ENCODE data around the gene NECAB2. TPM values are rescaled to one million over a fixed set of nuclear protein-coding genes. Genes with fewer than 3 reads are reported as not detected.

The NECAB2 gene
- total RNA-seq, 4 donors from 2014 or later = not detected

DNA sequence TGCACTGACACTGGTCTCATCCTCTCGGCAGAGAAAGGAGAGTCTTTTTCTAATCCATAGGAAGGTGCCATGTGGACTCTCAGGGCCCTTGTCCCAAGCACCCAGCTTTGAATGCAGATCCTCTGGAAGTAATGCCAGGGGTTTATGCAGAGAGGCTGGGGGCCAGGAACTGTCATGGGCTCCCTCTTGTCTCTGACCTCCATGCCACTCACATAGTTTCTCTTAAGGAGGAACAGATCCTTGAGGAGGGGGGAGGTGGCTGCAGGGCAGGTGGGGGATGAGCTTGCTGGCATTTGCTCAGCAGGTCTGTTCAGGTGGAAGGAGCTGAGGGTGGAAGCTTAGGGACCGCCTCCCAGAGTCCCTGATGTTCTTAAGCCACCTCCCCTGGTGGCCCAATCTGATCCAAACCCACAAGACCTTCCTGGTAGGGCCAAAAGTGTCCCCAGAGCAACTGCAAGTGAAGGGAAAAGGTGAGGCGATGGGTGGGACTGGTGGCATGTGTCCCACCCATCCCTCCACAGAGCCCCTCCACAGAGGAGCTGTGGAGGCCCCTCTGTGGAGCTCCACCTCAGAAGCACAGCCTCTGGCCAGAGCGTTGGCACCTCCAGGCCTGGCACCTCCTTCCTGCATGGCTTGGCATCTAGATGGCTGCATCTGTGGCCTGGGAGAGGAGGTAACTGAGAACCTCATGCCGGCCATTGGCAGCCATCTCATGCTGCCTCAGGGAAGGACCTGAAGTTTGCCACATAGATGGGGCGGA, 9.2 kb downstream of the NECAB2 start:
- TF ChIP-seq, protein P1, sequence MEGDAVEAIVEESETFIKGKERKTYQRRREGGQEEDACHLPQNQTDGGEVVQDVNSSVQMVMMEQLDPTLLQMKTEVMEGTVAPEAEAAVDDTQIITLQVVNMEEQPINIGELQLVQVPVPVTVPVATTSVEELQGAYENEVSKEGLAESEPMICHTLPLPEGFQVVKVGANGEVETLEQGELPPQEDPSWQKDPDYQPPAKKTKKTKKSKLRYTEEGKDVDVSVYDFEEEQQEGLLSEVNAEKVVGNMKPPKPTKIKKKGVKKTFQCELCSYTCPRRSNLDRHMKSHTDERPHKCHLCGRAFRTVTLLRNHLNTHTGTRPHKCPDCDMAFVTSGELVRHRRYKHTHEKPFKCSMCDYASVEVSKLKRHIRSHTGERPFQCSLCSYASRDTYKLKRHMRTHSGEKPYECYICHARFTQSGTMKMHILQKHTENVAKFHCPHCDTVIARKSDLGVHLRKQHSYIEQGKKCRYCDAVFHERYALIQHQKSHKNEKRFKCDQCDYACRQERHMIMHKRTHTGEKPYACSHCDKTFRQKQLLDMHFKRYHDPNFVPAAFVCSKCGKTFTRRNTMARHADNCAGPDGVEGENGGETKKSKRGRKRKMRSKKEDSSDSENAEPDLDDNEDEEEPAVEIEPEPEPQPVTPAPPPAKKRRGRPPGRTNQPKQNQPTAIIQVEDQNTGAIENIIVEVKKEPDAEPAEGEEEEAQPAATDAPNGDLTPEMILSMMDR (IDR thresholded peaks at IDR 0.05; ENCODE audit: low read depth) = no peak

DNA sequence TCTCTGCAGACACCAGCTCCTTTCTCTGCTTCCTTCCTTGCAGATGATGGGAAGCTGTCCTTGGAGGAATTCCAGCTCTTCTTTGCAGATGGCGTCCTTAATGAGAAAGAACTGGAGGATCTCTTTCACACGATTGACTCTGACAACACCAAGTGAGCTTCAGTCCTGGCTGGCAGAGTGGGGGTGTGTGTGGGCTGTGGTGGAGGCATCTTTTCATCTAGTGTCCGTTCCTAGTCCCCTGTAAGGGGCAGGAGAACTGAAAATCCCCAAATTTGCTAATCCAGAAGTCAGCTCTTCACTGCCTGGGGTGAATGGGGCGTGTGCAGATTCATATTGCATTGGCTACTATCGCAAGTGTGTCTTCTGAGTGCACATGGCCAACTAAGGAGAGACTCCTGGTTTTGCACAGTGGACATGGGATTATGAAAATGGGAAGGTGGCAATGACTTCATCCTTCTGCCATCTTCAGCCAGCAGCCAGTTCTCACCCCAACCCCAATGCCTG, 10.4 kb downstream of the NECAB2 start:
- TF ChIP-seq, protein P1 (IDR thresholded peaks at IDR 0.05; ENCODE audit: low read depth) = no peak

DNA sequence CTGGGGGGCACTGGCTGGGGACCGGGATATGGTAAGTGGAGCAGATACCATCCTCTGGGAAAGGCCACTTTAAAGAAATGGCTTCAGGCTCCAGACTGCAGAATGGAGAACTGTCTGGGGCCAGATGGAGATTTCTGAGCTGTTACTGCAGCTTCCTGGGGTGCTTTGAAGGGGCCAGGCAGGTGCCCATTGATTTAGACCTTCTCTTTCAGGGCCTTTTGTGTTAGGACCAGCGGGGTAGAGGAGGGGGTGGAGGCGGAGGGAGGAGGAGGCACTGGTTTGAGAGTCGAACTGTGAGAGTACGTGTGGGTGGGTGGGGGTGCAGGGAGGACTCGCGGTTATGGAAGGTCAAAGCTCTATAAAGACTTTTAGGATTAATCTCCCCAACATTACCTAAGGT, 11.4 kb downstream of the NECAB2 start:
- TF ChIP-seq, protein P1 (IDR thresholded peaks at IDR 0.05; ENCODE audit: low read depth) = no peak

DNA sequence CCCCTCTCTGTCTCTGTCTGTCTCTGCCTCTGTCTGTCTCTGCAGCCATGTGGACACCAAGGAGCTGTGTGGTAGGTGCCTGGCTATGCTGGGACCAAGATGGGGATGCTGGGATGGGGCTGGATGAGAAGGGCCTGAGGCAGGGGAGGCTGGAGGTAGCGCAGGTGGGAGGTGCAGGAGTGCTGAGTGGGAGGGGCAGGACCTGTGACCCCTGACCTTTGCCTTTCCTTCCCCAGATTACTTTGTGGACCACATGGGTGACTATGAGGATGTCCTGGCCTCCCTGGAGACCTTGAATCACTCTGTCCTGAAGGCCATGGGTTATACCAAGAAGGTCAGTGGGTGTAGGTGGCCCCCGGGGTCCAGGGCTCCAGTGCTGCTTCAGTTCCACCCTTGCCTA, 12.8 kb downstream of the NECAB2 start:
- TF ChIP-seq, protein P1 (IDR thresholded peaks at IDR 0.05; ENCODE audit: low read depth) = no peak

DNA sequence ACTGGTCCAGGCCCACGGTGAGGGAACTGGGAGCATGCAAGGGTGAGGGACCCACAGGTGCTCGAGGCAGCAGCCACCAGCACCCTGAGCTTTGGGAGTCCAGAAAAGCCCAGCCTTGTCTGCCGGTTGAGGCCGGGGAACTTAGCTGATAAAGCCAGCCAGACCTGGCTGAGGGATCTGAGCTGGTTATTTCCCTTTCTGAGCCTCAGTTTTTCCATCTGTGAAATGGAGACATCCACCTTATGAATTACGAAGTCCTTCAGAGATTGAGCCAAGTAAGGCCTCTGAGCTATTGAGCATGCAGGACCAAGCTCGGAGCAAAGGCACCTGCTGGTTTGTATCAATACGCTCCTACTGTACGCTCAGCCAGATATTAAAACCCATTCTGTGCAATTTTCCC, 13.8 kb downstream of the NECAB2 start:
- TF ChIP-seq, protein P1 (IDR thresholded peaks at IDR 0.05; ENCODE audit: low read depth) = no peak

DNA sequence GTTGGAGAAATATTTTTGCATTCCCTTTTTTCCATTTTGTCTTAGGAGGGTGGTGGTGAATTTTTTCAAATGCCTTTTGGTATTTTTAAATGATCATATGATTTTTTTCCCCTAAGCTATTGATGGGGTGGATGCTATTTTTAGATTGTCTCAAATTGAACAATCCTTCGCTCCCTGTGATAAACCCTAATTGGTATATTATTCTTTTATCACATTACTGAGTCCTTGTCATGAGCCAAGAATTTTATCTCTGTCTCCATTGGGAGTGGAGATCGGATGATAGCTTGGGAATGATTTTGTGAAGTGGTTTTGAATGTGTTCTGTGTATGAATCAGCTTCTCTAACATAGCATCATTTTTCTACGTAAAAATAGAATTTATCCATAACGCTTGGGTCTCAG, 15.4 kb downstream of the NECAB2 start:
- TF ChIP-seq, protein P1 (IDR thresholded peaks at IDR 0.05; ENCODE audit: low read depth) = no peak

DNA sequence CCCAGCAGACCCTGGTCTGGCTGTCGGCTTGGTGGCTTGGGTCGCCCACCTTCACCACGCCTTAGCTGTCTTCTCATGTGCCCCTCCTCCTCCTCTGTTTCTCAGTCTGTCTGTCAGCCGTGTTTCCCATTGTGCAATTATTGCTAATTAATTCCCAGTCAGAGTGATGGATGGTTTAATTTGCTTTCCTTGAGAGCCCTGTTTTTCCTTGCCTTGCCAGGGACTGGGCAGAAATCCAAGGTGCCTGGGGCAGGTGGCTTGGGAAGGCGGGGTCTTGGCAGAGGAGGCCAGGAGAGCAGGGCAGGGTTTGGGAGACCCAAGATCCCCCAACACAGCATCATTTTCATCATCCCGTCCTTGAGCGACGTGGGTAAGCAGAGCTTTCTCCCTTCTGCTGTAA, 21.3 kb downstream of the NECAB2 start:
- TF ChIP-seq, protein P1 (IDR thresholded peaks at IDR 0.05; ENCODE audit: low read depth) = no peak
